ENCODE data around the gene SRD5A1.

SRD5A1 gene

GRCh38 chr5:6701491-6701890 lies 68.3 kb downstream of the SRD5A1 start:
- Histone ChIP-seq H3K27me3 (ENCODE audit: insufficient read depth, low read length) (peaks cover 41% of the 10 kb centered on the region), H2AFZ (ENCODE audit: low read length, unreplicated experiment) (no peak overlapping the region), H3K79me2 (ENCODE audit: control insufficient read depth, insufficient read depth, low read length, unreplicated experiment) (no peaks in the 10 kb centered on the region), H3K4me1 (ENCODE audit: control insufficient read depth, insufficient read depth, low read length, unreplicated experiment) (peaks cover 21% of the 10 kb centered on the region), H3K27ac (ENCODE audit: low read depth, low read length) (no peak overlapping the region), H3K4me3 (ENCODE audit: low read depth, low read length) (no peak overlapping the region), H3K36me3 (ENCODE audit: insufficient read depth, low read length) (no peaks in the 10 kb centered on the region)

- Histone ChIP-seq H3K79me2 (ENCODE audit: control insufficient read depth, insufficient read depth, low read length, unreplicated experiment) (no peaks in the 10 kb centered on the region), H3K36me3 (ENCODE audit: insufficient read depth, low read length) (no peaks in the 10 kb centered on the region), H3K27ac (ENCODE audit: low read depth, low read length) (no peak overlapping the region), H3K4me3 (ENCODE audit: low read depth, low read length) (no peak overlapping the region), H2AFZ (ENCODE audit: low read length, unreplicated experiment) (no peak overlapping the region), H3K4me1 (ENCODE audit: control insufficient read depth, insufficient read depth, low read length, unreplicated experiment) (peaks cover 21% of the 10 kb centered on the region), H3K27me3 (ENCODE audit: insufficient read depth, low read length) (peaks cover 30% of the 10 kb centered on the region)
These were observed 69.4 kb downstream of the SRD5A1 start for GRCh38 chr5:6702633-6703032.

- Histone ChIP-seq H3K79me2 (ENCODE audit: control insufficient read depth, insufficient read depth, low read length, unreplicated experiment) (no peaks in the 10 kb centered on the region), H3K36me3 (ENCODE audit: insufficient read depth, low read length) (no peaks in the 10 kb centered on the region), H3K27me3 (ENCODE audit: insufficient read depth, low read length) (peaks cover 18% of the 10 kb centered on the region), H3K27ac (ENCODE audit: low read depth, low read length) (peak overlapping the region; percentile 51), H3K4me3 (ENCODE audit: low read depth, low read length) (peak overlapping the region; percentile 35; the same call in 1 of the 2 replicates), H3K4me1 (ENCODE audit: control insufficient read depth, insufficient read depth, low read length, unreplicated experiment) (peaks cover 21% of the 10 kb centered on the region), H2AFZ (ENCODE audit: low read length, unreplicated experiment) (peak overlapping the region; percentile 39)
These were observed 70.6 kb downstream of the SRD5A1 start for GRCh38 chr5:6703806-6704205.

- Histone ChIP-seq H3K36me3 (ENCODE audit: insufficient read depth, low read length) (no peaks in the 10 kb centered on the region), H2AFZ (ENCODE audit: low read length, unreplicated experiment) (peak overlapping the region; percentile 39), H3K4me1 (ENCODE audit: control insufficient read depth, insufficient read depth, low read length, unreplicated experiment) (peaks cover 21% of the 10 kb centered on the region), H3K27me3 (ENCODE audit: insufficient read depth, low read length) (peaks cover 12% of the 10 kb centered on the region), H3K27ac (ENCODE audit: low read depth, low read length) (peak overlapping the region; percentile 51), H3K4me3 (ENCODE audit: low read depth, low read length) (peak overlapping the region; percentile 35; the same call in 1 of the 2 replicates), H3K79me2 (ENCODE audit: control insufficient read depth, insufficient read depth, low read length, unreplicated experiment) (no peaks in the 10 kb centered on the region)
These were observed 71.2 kb downstream of the SRD5A1 start for GRCh38 chr5:6704361-6704851.

GRCh38 chr5:6705088-6705487 lies 71.8 kb downstream of the SRD5A1 start:
- no peak overlapping the region for H3K27ac ChIP-seq (ENCODE audit: low read depth, low read length)
- peaks cover 6% of the 10 kb centered on the region for H3K27me3 ChIP-seq (ENCODE audit: insufficient read depth, low read length)
- no peak overlapping the region for H2AFZ ChIP-seq (ENCODE audit: low read length, unreplicated experiment)

GRCh38 chr5:6705959-6706358 lies 72.7 kb downstream of the SRD5A1 start:
- no peak overlapping the region for H3K27ac ChIP-seq (ENCODE audit: low read depth, low read length)
- no peaks in the 10 kb centered on the region for H3K79me2 ChIP-seq (ENCODE audit: control insufficient read depth, insufficient read depth, low read length, unreplicated experiment)
- H3K27me3 ChIP-seq (ENCODE audit: insufficient read depth, low read length) = no peaks in the 10 kb centered on the region
- H2AFZ ChIP-seq (ENCODE audit: low read length, unreplicated experiment) = no peak overlapping the region
- no peak overlapping the region for H3K4me3 ChIP-seq (ENCODE audit: low read depth, low read length)
- H3K36me3 ChIP-seq (ENCODE audit: insufficient read depth, low read length) = no peaks in the 10 kb centered on the region
- H3K4me1 ChIP-seq (ENCODE audit: control insufficient read depth, insufficient read depth, low read length, unreplicated experiment) = peaks cover 21% of the 10 kb centered on the region

More at GRCh38 chr5:6705088-6705487, 71.8 kb downstream of the SRD5A1 start:
- no peaks in the 10 kb centered on the region for H3K36me3 ChIP-seq (ENCODE audit: insufficient read depth, low read length)
- no peaks in the 10 kb centered on the region for H3K79me2 ChIP-seq (ENCODE audit: control insufficient read depth, insufficient read depth, low read length, unreplicated experiment)
- no peak overlapping the region for H3K4me3 ChIP-seq (ENCODE audit: low read depth, low read length)
- peaks cover 21% of the 10 kb centered on the region for H3K4me1 ChIP-seq (ENCODE audit: control insufficient read depth, insufficient read depth, low read length, unreplicated experiment)

GRCh38 chr5:6707852-6708251 lies 74.6 kb downstream of the SRD5A1 start:
- Histone ChIP-seq H3K4me3 (ENCODE audit: low read depth, low read length) (no peak overlapping the region), H3K27me3 (ENCODE audit: insufficient read depth, low read length) (no peaks in the 10 kb centered on the region), H3K4me1 (ENCODE audit: control insufficient read depth, insufficient read depth, low read length, unreplicated experiment) (peaks cover 21% of the 10 kb centered on the region), H2AFZ (ENCODE audit: low read length, unreplicated experiment) (no peak overlapping the region), H3K36me3 (ENCODE audit: insufficient read depth, low read length) (no peaks in the 10 kb centered on the region), H3K27ac (ENCODE audit: low read depth, low read length) (no peak overlapping the region), H3K79me2 (ENCODE audit: control insufficient read depth, insufficient read depth, low read length, unreplicated experiment) (no peaks in the 10 kb centered on the region)

GRCh38 chr5:6708814-6709213 lies 75.6 kb downstream of the SRD5A1 start:
- Histone ChIP-seq H2AFZ (ENCODE audit: low read length, unreplicated experiment) (no peak overlapping the region), H3K36me3 (ENCODE audit: insufficient read depth, low read length) (no peaks in the 10 kb centered on the region), H3K4me1 (ENCODE audit: control insufficient read depth, insufficient read depth, low read length, unreplicated experiment) (peaks cover 19% of the 10 kb centered on the region), H3K4me3 (ENCODE audit: low read depth, low read length) (no peak overlapping the region), H3K27ac (ENCODE audit: low read depth, low read length) (no peak overlapping the region), H3K79me2 (ENCODE audit: control insufficient read depth, insufficient read depth, low read length, unreplicated experiment) (no peaks in the 10 kb centered on the region), H3K27me3 (ENCODE audit: insufficient read depth, low read length) (no peaks in the 10 kb centered on the region)

- H3K27ac ChIP-seq (ENCODE audit: low read depth, low read length) = no peak overlapping the region
- no peaks in the 10 kb centered on the region for H3K36me3 ChIP-seq (ENCODE audit: insufficient read depth, low read length)
- H2AFZ ChIP-seq (ENCODE audit: low read length, unreplicated experiment) = no peak overlapping the region
- H3K4me3 ChIP-seq (ENCODE audit: low read depth, low read length) = no peak overlapping the region
- H3K79me2 ChIP-seq (ENCODE audit: control insufficient read depth, insufficient read depth, low read length, unreplicated experiment) = peaks cover 10% of the 10 kb centered on the region
- H3K4me1 ChIP-seq (ENCODE audit: control insufficient read depth, insufficient read depth, low read length, unreplicated experiment) = peaks cover 6% of the 10 kb centered on the region
- no peaks in the 10 kb centered on the region for H3K27me3 ChIP-seq (ENCODE audit: insufficient read depth, low read length)
These were observed 76.8 kb downstream of the SRD5A1 start for GRCh38 chr5:6710070-6710469.

GRCh38 chr5:6710551-6711318 lies 77.5 kb downstream of the SRD5A1 start:
- H3K27me3 ChIP-seq (ENCODE audit: insufficient read depth, low read length) = no peaks in the 10 kb centered on the region
- H3K27ac ChIP-seq (ENCODE audit: low read depth, low read length) = no peak overlapping the region
- H2AFZ ChIP-seq (ENCODE audit: low read length, unreplicated experiment) = no peak overlapping the region
- H3K4me3 ChIP-seq (ENCODE audit: low read depth, low read length) = no peak overlapping the region
- no peaks in the 10 kb centered on the region for H3K36me3 ChIP-seq (ENCODE audit: insufficient read depth, low read length)
- H3K4me1 ChIP-seq (ENCODE audit: control insufficient read depth, insufficient read depth, low read length, unreplicated experiment) = peaks cover 5% of the 10 kb centered on the region
- H3K79me2 ChIP-seq (ENCODE audit: control insufficient read depth, insufficient read depth, low read length, unreplicated experiment) = peaks cover 17% of the 10 kb centered on the region

All from ACC112 (cell line).